Transverse colon (tissue), 3 donors: ENCODE results near the gene EHD3.

Experiments used
- POLR2A ChIP-seq: fragments of 450-650 bp; IDR thresholded peaks from one replicate; pipeline ENCODE4 v1.6.1; 2016; ENCODE audit warnings: antibody characterized with exemption, mild to moderate bottlenecking, moderate library complexity
- TF ChIP-seq, protein P1 (sequence below), 5 experiments: fragments of 200-600 bp in 3 of 5; fragments of 450-650 bp in 2 of 5; sonication (generic) in 3 of 5; IDR thresholded peaks; 1 replicate in 2 of 5; 2 replicates in 3 of 5; pipeline ENCODE4 v1.5.1; 2016 to 2017; ENCODE audit warnings: antibody characterized with exemption in 5 of 5, inconsistent platforms in 3 of 5, mild to moderate bottlenecking in 2 of 5, moderate library complexity in 1 of 5

GRCh38 chr2:31204783-31205182 lies 29.2 kb upstream of the EHD3 start:
- TF ChIP-seq, protein P1, sequence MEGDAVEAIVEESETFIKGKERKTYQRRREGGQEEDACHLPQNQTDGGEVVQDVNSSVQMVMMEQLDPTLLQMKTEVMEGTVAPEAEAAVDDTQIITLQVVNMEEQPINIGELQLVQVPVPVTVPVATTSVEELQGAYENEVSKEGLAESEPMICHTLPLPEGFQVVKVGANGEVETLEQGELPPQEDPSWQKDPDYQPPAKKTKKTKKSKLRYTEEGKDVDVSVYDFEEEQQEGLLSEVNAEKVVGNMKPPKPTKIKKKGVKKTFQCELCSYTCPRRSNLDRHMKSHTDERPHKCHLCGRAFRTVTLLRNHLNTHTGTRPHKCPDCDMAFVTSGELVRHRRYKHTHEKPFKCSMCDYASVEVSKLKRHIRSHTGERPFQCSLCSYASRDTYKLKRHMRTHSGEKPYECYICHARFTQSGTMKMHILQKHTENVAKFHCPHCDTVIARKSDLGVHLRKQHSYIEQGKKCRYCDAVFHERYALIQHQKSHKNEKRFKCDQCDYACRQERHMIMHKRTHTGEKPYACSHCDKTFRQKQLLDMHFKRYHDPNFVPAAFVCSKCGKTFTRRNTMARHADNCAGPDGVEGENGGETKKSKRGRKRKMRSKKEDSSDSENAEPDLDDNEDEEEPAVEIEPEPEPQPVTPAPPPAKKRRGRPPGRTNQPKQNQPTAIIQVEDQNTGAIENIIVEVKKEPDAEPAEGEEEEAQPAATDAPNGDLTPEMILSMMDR (IDR thresholded peaks at IDR 0.05): no peak
- no peak for TF ChIP-seq POLR2A
